ENCODE results near the gene DLG2.

Gene DLG2

DNA sequence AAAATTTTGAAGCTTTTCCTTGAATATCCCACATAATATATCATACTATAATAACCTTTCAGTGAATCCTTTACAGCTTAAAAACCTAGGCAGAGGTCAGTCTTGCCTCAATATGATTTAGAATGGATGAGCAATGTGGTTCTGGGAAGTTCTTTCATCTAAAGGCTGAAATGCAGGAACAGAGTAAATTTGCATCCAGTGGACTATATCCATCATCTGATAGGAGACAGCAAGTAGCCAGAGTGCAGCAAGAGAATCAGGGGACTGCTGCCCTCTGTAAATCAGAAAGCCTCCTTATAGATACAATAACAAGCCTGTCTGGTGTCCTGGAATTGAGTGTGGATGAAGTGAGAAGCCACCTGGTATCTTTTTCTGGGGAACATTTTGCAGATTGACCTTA, 1592.7 kb downstream of the DLG2 start:
- Histone ChIP-seq H3K4me2 (ENCODE audit: low read length) (no peak overlapping the region), H3K27me3 (ENCODE audit: control insufficient read depth, insufficient read depth, low read length) (no peaks in the 10 kb centered on the region), H3K4me1 (ENCODE audit: control insufficient read depth, insufficient read depth, low read length) (no peaks in the 10 kb centered on the region), H3K9me3 (replicated peaks; ENCODE audit: low read length) (no peaks in the 10 kb centered on the region), H3K4me3 (ENCODE audit: low read length) (no peak overlapping the region), H3K36me3 (ENCODE audit: insufficient read depth, low read length) (no peaks in the 10 kb centered on the region), H3K9ac (ENCODE audit: low read depth, low read length) (no peak overlapping the region)

DNA sequence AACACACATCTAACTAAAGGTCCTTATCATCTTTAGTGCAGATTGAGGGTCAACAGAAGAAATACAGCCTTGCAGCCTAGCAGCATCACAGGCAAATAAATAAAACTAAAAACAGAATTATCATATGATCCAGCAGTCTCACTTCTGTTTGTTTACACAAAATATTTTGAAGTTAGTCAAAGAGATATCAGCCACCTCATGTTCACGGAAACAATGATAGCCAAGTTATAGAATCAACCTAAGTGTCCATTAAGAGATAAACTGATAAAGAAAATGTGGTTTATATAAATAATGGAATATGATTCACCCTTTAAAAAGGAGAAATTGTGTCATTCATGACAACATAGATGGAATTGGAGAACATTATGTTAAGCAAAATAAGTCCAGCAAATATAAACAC, 1602.9 kb downstream of the DLG2 start:
- no peaks in the 10 kb centered on the region for H3K27me3 ChIP-seq (ENCODE audit: control insufficient read depth, insufficient read depth, low read length)
- no peak overlapping the region for H3K4me2 ChIP-seq (ENCODE audit: low read length)
- H3K36me3 ChIP-seq (ENCODE audit: insufficient read depth, low read length) = no peaks in the 10 kb centered on the region
- no peak overlapping the region for H3K4me3 ChIP-seq (ENCODE audit: low read length)
- H3K9me3 ChIP-seq (replicated peaks; ENCODE audit: low read length) = no peaks in the 10 kb centered on the region
- no peak overlapping the region for H3K9ac ChIP-seq (ENCODE audit: low read depth, low read length)
- no peaks in the 10 kb centered on the region for H3K4me1 ChIP-seq (ENCODE audit: control insufficient read depth, insufficient read depth, low read length)

DNA sequence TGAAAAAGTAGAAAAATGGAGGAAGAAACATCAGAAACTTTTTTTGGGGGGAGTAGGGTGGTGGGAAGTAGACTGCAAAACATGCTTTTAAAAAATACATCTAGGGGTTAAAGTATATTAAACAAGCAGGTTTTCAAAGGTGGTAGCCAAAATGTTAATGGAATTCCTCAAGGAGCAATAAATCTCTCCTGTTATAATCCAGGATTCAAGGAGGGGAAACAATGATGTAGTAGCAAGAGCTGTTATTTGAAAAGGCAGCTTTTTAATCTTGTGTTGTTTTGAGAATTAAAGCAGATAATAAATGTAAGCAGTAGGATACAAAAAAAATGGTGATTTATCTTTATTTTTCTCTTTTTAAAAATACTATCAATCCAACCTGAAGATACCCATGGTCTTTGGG, 1604.4 kb downstream of the DLG2 start:
- no peak overlapping the region for H3K4me3 ChIP-seq (ENCODE audit: low read length)
- no peaks in the 10 kb centered on the region for H3K27me3 ChIP-seq (ENCODE audit: control insufficient read depth, insufficient read depth, low read length)
- H3K36me3 ChIP-seq (ENCODE audit: insufficient read depth, low read length) = no peaks in the 10 kb centered on the region
- H3K4me1 ChIP-seq (ENCODE audit: control insufficient read depth, insufficient read depth, low read length) = no peaks in the 10 kb centered on the region
- no peak overlapping the region for H3K4me2 ChIP-seq (ENCODE audit: low read length)
- H3K9ac ChIP-seq (ENCODE audit: low read depth, low read length) = no peak overlapping the region
- no peaks in the 10 kb centered on the region for H3K9me3 ChIP-seq (replicated peaks; ENCODE audit: low read length)

DNA sequence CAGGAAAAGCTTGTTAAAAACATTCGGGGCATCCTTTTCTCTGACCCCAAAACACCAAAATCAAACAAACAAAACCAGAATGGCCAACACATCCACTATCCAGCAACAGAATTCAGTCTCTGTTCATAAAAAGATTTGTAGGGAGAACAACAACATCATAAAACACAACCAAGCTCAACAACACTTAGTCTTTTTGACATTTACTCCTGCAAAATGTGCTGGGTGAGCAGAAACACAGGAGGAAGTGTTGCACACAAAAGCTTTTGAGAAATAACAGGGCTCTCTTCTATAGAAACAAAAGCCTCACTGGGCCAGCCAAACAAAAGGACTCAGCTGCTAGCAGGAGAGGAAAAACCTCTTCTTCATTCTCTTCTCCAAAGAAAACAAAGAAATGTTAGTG, 1604.9 kb downstream of the DLG2 start:
- Histone ChIP-seq H3K9me3 (replicated peaks; ENCODE audit: low read length) (no peaks in the 10 kb centered on the region), H3K4me2 (ENCODE audit: low read length) (no peak overlapping the region), H3K9ac (ENCODE audit: low read depth, low read length) (no peak overlapping the region), H3K27me3 (ENCODE audit: control insufficient read depth, insufficient read depth, low read length) (no peaks in the 10 kb centered on the region), H3K4me3 (ENCODE audit: low read length) (no peak overlapping the region), H3K4me1 (ENCODE audit: control insufficient read depth, insufficient read depth, low read length) (no peaks in the 10 kb centered on the region), H3K36me3 (ENCODE audit: insufficient read depth, low read length) (no peaks in the 10 kb centered on the region)

DNA sequence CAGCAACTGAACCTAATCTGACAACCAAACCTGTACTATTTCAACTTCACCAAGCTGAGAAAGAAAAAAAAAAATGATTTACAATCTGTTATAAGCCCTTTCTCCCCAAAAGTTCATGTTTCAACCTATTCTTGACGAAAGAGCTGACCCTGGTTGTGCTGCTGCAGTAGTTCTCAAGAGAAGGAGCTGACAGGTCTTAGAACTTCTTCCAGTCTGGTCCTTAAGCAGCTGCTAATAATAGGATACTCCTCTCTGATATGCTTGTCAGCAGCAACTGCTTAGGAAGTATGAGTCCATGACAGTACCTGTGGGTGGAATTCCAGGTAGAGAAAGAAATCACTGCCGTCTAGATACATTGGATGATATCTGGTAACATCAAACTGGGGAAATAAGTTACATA, 1605.9 kb downstream of the DLG2 start:
- H3K4me3 ChIP-seq (ENCODE audit: low read length) = no peak overlapping the region
- no peaks in the 10 kb centered on the region for H3K4me1 ChIP-seq (ENCODE audit: control insufficient read depth, insufficient read depth, low read length)
- no peaks in the 10 kb centered on the region for H3K27me3 ChIP-seq (ENCODE audit: control insufficient read depth, insufficient read depth, low read length)
- H3K36me3 ChIP-seq (ENCODE audit: insufficient read depth, low read length) = no peaks in the 10 kb centered on the region
- H3K4me2 ChIP-seq (ENCODE audit: low read length) = no peak overlapping the region
- no peaks in the 10 kb centered on the region for H3K9me3 ChIP-seq (replicated peaks; ENCODE audit: low read length)
- no peak overlapping the region for H3K9ac ChIP-seq (ENCODE audit: low read depth, low read length)

DNA sequence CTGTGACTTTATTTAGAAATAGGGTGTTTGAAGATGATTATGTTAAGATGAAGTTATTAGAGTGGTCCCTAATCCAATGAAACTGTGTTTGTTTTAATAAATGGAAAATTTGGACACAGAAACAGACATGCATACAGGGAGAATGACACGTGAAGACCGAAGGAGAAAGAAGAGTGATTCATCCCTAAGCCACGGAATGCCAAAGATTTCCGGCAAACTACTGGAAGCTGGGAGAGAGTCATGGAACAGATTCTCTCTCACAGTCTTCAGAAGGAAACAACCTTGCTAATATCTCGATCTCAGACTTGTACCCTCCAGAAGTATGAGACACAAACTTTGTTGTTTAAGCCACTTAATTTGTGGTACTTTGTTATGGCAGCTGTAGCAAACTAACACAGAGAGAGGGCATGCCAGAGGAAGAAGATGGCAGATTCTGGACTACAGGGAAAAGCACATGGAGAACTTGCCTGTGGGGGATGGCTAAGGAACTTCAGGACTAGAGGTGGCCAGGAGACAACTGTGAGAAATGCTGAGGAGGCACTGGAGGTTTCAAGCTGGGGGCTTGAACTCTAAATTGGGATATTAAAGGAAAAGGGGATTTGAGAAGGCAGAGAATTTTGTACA, 1607.5 kb downstream of the DLG2 start:
- Histone ChIP-seq H3K36me3 (ENCODE audit: insufficient read depth, low read length) (no peaks in the 10 kb centered on the region), H3K27me3 (ENCODE audit: control insufficient read depth, insufficient read depth, low read length) (no peaks in the 10 kb centered on the region), H3K4me2 (ENCODE audit: low read length) (no peak overlapping the region), H3K9me3 (replicated peaks; ENCODE audit: low read length) (no peaks in the 10 kb centered on the region), H3K4me1 (ENCODE audit: control insufficient read depth, insufficient read depth, low read length) (no peaks in the 10 kb centered on the region), H3K4me3 (ENCODE audit: low read length) (no peak overlapping the region), H3K9ac (ENCODE audit: low read depth, low read length) (no peak overlapping the region)

DNA sequence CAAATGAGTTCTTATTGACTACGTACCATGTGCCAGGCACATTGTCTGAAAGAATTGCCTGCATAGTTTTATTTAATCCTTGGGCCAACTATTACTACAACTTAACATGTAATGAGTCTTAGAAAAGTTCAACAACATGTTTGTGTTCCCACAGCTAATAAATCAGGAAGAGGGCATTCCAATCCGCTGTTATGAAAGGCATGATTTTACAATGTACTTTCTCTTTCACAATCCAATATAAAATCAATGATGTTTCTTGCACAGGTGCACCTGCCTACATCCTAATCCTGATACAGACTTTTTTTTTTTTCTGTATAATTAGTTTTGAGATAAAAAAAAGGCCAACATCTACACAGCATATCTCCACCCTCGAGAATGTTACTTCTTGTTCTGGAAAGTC, 1612.6 kb downstream of the DLG2 start:
- H3K4me2 ChIP-seq (ENCODE audit: low read length) = no peak overlapping the region
- no peaks in the 10 kb centered on the region for H3K36me3 ChIP-seq (ENCODE audit: insufficient read depth, low read length)

DNA sequence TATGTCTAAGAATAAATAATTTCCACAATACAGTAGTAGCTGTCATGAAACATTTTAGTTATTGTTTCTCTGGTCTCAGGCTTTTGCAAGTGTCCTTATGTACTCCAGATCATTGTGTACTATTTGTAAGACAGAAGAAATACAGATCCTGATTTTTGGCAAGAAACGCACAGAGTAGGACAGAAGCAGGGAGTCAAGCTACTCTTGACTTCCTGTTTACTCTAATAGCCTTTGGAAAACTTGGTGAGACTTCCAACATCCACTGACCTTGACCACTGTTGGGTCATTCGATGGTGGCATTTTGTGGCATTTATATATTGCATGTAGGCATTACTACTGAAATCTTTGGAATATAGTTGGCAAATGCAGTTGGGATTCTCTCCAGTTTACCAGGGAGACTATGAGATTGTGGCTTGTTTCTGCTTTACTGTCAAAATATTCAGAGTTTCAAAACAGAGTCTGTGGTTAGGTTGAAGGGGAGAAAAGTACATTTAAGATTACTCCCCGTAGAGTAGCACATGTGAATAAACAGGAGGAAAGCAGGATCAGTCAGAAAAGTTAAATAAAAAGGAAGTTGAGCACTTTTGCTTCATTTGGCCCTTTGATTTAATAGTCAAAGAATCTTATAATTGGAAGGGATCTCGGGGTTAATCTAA, 1614.8 kb downstream of the DLG2 start:
- no peaks in the 10 kb centered on the region for H3K27me3 ChIP-seq (ENCODE audit: control insufficient read depth, insufficient read depth, low read length)
- no peak overlapping the region for H3K4me3 ChIP-seq (ENCODE audit: low read length)
- no peaks in the 10 kb centered on the region for H3K4me1 ChIP-seq (ENCODE audit: control insufficient read depth, insufficient read depth, low read length)
- no peak overlapping the region for H3K4me2 ChIP-seq (ENCODE audit: low read length)
- H3K9me3 ChIP-seq (replicated peaks; ENCODE audit: low read length) = no peaks in the 10 kb centered on the region
- no peaks in the 10 kb centered on the region for H3K36me3 ChIP-seq (ENCODE audit: insufficient read depth, low read length)
- no peak overlapping the region for H3K9ac ChIP-seq (ENCODE audit: low read depth, low read length)

More for the DNA sequence above, 1612.6 kb downstream of the DLG2 start:
- Histone ChIP-seq H3K9ac (ENCODE audit: low read depth, low read length) (no peak overlapping the region), H3K4me3 (ENCODE audit: low read length) (no peak overlapping the region), H3K27me3 (ENCODE audit: control insufficient read depth, insufficient read depth, low read length) (no peaks in the 10 kb centered on the region), H3K4me1 (ENCODE audit: control insufficient read depth, insufficient read depth, low read length) (no peaks in the 10 kb centered on the region), H3K9me3 (replicated peaks; ENCODE audit: low read length) (no peaks in the 10 kb centered on the region)

DNA sequence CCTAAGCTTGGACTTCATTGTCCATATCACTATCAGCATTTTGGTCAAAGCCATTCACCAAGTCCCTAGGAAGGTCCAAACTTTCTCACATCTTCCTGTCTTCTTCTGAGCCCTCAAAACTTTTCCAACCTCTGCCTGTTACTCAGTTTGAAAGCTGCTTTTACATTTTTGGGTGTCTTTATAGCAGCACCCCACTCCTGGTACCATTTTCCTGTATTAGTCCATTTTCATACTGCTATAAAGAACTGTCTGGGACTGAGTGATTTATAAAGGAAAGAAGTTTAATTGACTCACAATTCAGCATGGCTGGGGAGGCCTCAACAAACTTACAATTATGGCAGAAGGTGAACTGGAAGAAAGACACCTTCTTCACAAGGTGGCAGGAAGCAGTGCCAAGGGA, 1624.0 kb downstream of the DLG2 start:
- Histone ChIP-seq H3K4me2 (ENCODE audit: low read length) (no peak overlapping the region), H3K36me3 (ENCODE audit: insufficient read depth, low read length) (no peaks in the 10 kb centered on the region), H3K9ac (ENCODE audit: low read depth, low read length) (no peak overlapping the region), H3K4me1 (ENCODE audit: control insufficient read depth, insufficient read depth, low read length) (no peaks in the 10 kb centered on the region), H3K9me3 (replicated peaks; ENCODE audit: low read length) (no peaks in the 10 kb centered on the region), H3K27me3 (ENCODE audit: control insufficient read depth, insufficient read depth, low read length) (no peaks in the 10 kb centered on the region), H3K4me3 (ENCODE audit: low read length) (no peak overlapping the region)

DNA sequence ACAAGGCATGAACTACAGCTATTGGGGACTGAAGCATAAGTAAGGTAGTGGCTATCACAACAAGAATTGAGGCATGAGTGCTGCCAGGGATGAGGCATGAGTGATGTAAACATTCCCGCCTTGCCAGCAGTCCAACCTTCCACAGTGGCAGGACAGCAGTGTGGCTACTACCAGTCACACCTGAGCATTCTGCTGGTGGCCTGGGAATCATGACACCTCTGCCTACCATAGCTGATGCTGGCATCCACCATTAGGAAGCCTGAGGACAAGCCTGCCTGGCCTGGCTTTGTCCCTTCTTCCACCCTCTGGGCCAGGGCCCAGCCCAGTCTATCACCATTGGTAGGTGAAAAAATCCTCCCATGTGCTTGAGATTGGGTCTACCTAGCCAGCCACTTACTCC, 1628.2 kb downstream of the DLG2 start:
- H3K27me3 ChIP-seq (ENCODE audit: control insufficient read depth, insufficient read depth, low read length) = no peaks in the 10 kb centered on the region
- H3K4me1 ChIP-seq (ENCODE audit: control insufficient read depth, insufficient read depth, low read length) = no peaks in the 10 kb centered on the region
- no peak overlapping the region for H3K4me3 ChIP-seq (ENCODE audit: low read length)
- no peak overlapping the region for H3K9ac ChIP-seq (ENCODE audit: low read depth, low read length)
- no peaks in the 10 kb centered on the region for H3K9me3 ChIP-seq (replicated peaks; ENCODE audit: low read length)
- no peak overlapping the region for H3K4me2 ChIP-seq (ENCODE audit: low read length)
- H3K36me3 ChIP-seq (ENCODE audit: insufficient read depth, low read length) = no peaks in the 10 kb centered on the region

DNA sequence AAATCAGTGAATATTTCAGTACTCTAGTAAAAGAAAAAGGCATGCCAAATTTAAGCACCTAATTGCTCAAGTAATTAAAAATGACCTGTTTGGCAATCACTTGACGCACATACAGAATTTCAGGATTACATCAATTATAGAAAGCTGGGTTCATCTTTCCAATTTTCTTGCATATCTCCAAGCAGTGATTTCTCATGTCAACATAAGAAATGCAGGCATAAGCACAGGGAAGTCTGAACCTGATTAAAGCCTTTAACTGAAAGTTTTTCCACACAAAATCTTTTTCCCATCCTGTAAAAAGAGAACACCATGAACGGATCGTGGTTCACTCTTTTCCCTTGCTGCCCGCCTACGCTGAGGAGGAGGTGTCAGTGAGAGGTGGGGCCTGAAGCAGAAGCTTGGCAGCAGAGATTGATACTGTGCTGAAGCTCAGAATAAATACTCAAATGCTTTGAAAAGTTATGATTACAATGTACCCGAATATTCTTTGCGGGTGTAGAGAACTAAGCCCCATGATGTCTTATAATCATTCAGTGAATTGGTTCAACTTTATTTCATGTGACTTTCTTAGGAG, 1636.9 kb downstream of the DLG2 start:
- H3K4me3 ChIP-seq (ENCODE audit: low read length) = no peak overlapping the region

DNA sequence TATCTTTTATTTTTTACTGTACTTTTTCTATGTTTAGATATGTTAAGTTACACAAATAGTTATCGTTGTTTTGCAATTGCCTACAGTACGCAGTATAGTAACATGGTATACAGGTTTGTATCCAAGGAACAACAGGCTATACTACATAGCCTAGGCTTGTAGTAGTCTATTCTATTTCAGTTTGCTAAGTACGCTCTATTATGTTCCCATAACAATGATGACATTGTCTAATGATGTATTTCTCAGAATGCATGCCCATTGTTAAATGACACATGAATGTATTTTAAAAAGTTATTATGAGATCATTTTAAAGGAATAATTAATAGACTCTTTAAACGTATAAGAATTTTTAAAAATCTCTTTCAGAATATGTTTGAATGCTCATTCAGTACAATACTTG, 1644.3 kb downstream of the DLG2 start:
- no peaks in the 10 kb centered on the region for H3K36me3 ChIP-seq (ENCODE audit: insufficient read depth, low read length)
- H3K4me3 ChIP-seq (ENCODE audit: low read length) = no peak overlapping the region
- no peak overlapping the region for H3K4me2 ChIP-seq (ENCODE audit: low read length)
- H3K9me3 ChIP-seq (replicated peaks; ENCODE audit: low read length) = no peaks in the 10 kb centered on the region
- H3K4me1 ChIP-seq (ENCODE audit: control insufficient read depth, insufficient read depth, low read length) = no peaks in the 10 kb centered on the region
- H3K9ac ChIP-seq (ENCODE audit: low read depth, low read length) = no peak overlapping the region
- no peaks in the 10 kb centered on the region for H3K27me3 ChIP-seq (ENCODE audit: control insufficient read depth, insufficient read depth, low read length)

More for the DNA sequence above, 1636.9 kb downstream of the DLG2 start:
- H3K4me1 ChIP-seq (ENCODE audit: control insufficient read depth, insufficient read depth, low read length) = no peaks in the 10 kb centered on the region
- H3K9ac ChIP-seq (ENCODE audit: low read depth, low read length) = no peak overlapping the region
- H3K27me3 ChIP-seq (ENCODE audit: control insufficient read depth, insufficient read depth, low read length) = no peaks in the 10 kb centered on the region
- H3K9me3 ChIP-seq (replicated peaks; ENCODE audit: low read length) = no peaks in the 10 kb centered on the region
- H3K36me3 ChIP-seq (ENCODE audit: insufficient read depth, low read length) = no peaks in the 10 kb centered on the region
- H3K4me2 ChIP-seq (ENCODE audit: low read length) = no peak overlapping the region

All from skeletal muscle satellite cell (primary cell).